NCI-H1436 treated with DMSO at 0.1 percent for 48 hours (cell line): Measurements from ENCODE around the gene YIPF1.

Source experiments
- DNase-seq: peaks from one replicate; lab custom pipeline; 2025; lab: John Stamatoyannopoulos, UW

YIPF1 gene

DNA sequence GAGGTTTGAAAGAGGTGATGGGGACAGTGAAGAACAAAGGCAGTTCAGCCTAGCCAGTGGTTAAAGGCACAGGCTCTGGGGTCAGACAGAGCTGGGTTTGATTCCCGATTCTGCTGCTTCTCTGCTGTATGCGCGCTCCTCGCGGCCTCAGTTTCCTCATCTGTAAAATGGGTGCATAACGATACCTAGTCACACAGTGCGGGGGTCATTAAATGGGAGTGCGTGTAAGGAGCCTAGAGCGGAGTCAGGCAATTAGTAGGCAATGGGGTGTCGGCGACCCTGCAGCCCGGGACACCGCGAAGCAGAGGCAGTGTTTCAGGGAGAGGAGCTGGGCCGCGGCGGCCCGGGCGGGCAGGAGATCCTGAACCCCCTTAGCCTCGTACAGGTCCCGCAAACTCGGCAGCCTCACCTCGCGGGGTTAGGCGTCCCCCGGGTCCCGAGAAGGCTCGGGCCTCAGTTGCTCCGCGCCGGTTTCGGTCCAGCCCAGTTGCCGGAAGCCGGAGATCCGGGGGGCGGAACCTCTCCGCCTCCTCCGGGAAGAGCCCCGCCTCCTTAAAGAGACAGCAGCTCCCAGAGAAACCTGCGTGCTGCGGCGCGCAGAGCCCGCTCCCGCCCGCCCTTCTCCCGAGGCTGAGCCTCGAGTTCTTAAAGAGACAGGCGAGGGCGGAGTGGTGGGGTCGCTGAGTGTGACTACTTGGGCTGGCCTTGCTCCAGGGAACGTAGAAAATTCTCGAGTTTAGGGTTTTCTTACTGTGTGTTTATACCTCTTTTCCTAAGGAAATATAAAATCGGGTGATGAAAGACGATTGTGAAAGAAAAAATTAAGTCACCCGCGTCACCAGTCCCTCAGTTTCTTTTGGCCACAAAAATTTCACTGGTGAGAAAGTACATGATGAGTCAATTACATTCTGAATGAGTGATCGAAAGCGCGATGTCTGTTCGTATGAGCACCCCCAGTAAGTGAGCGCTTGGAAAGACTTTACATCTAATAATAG lies at the start of gene YIPF1:
Gene YIPF1 (minus strand): TSS at position 494 of the 995 bp plus-strand sequence. CDS start 860 bp downstream, outside the sequence.
- DNase-seq = peak; percentile 13

DNA sequence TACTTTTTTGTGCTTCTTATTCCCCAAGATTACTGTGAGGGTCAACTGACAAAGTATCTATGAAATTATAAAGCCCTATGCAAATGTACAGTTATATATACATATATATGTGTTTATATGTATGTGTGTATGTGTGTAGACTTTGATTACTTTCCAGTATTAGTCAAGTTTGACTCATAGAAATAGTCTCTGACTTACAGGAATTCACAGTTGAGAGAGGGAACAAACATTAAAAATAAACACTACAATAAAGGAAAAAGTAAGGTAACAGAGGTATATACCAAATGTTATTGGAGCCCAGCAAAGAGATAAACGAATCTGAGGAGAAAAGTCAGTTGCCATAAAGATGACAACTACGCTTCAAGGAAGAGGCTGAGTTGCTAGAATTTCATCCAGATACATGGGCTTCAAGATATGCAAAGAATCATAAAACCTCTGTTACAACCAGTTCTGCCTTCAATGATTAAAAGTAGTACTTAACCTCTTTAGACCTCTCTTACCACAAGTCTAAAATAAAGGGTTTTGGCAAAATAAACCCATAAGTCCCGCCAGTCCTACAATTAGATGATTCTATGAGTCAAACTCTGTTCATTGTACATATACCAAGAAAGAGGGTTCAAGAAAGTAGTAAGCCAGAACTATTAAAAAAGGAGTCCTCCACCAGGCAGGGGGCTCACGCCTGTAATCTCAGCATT lies 48.7 kb upstream of the YIPF1 start:
- DNase-seq = no peak

DNA sequence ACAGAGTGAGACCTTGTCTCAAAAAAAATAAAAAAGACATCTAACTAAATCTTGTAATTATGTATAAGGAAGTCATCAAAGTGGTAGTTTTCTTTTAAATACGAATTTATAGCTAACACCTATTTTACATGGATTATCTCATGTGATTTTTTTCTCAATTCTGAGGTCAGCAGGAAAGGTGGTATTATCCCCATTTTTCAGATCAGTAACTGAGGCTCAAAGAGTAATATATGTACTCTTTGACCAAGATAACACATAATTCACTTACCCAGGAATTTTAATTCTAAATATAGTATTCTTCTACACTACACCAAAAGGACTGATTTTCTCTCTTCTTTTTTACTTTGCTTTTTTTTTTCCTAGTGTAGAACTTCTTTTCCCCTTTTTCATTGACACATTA lies 46.8 kb upstream of the YIPF1 start:
- no peak for DNase-seq

DNA sequence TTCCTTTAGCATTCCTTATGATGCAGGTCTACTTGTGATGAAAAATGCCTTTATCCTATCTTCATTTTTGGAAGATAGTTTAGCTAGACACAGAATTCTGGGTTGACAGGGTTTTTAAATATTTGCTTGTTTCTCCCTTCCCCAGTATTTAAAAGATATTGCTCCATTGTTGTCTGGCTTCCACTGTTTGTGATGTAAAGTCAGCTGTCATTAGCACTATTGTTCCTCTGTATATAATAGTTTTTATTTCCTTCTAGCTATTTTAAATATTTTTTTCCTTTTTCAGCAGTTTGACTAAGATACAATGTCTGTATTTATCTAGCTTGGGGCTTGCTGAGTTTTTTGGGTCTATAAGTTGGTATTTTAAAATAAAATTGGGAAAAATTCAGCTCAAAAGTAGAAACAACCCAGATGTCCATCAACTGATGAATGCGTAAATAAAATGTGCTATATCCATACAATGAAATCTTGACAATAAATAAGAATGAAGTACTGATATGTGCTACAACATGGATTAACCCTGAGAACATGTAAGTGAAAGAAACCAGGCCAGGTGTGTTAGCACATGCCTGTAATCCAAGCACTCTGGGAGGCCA lies 44.7 kb upstream of the YIPF1 start:
- DNase-seq = no peak

DNA sequence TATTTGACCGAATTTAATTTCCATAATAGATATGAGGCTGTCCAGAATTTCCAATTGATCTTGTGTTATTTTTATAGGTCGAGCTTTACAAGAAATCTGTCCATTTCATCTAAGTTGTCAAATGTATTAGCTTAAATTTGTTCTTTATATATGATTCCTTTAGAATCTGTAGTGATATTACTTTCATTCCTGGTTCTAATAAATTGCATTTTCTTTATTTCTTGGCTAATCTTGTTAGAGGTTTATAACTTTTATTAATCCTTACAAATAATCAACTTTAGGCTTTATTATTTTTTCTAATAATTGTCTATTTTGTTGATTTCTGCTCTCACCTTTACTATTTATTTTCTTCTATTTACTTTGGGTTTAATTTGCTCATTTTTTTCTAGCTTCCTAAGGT lies 41.9 kb upstream of the YIPF1 start:
- no peak for DNase-seq

DNA sequence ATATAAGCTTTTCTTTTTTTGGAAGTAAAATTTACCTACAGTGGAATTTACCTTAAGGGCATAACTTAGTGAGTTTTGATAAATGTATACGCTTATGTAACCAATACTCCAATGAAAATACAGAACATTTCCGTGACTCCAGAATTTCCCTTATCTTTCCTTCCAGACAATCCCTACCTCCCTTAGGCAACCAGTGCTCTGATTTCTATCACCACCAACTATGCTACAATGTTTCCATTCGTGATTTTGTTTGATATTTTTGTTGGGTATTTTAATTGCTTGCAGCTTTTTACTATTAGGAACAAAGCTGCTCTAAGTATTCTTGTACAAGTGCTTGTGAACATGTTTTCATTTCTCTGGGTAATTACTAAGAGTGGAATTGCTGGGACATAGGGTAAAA lies 41.3 kb upstream of the YIPF1 start:
- DNase-seq = no peak

DNA sequence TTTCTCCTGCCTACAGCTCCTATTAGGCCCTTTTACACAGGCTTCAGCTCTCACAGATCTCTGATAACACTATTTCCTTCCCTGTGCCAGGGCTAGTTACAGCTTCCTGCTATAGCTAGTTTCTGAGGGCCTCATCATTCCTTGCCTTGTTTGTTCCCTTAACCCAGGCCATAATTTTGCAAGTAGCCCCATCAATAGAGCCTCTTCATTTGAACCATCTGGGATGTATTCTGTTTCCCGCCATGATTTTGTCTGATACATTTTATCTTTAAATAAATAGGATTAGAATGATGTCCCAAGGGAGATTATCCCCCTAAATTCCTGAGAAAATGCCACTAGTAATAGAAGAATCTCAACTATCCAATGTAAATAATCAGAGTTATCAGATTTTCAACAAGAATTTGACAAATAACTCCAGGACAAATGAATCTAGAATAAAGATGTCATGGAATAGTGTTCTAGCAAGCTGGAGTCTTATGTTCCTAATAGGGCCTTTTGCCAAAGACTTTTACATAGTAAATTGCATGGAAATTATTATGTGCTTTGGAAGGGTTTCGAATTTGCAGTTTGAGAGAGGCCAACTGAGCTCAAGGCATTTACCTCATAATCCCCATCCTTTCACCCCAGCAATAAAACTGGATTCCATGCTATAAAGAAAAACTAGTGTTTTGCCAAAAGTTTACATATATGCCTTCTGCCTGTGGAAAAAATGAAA lies 39.8 kb upstream of the YIPF1 start:
- DNase-seq = no peak

DNA sequence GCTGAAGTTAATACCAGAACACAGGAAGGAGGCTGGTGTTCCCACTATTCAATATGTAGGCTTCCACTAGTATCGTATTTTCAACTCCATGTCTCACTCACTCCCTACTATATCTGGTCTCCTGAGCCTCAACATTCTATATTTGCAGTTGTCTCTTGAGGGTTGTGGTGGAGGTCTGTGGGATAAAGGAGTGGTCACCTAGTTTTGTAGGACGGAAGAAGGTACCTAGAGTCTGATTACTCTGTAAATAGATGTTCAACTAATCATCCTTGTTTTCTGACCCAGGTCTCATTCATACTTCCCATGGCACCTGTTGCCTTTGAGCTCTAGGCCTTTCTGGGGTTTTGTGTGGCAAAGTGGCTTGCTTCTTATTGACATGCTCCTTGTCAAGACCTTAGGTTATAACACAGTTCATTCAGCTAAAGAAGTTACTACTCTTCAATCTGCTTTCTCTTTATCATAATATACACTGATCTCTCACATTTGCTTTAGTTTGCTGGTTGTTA lies 37.8 kb upstream of the YIPF1 start:
- DNase-seq = no peak

DNA sequence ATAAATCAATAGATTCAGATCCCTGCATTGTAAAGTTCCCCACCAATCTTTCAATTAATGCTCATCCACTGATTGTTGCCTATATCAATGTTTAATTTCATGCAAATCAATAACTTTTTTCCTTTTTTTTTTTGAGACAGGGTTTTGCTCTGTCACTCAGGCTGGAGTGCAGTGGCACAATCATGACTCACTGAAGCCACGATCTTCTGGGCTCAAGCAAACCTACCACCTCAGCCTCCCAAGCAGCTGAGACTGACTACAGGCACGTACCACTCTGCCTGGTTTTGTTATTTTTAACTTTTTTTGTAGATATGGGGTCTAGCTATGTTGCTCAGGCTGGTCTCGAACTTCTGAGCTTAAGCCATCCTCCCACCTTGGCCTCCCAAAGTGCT lies 30.1 kb upstream of the YIPF1 start:
- no peak for DNase-seq

DNA sequence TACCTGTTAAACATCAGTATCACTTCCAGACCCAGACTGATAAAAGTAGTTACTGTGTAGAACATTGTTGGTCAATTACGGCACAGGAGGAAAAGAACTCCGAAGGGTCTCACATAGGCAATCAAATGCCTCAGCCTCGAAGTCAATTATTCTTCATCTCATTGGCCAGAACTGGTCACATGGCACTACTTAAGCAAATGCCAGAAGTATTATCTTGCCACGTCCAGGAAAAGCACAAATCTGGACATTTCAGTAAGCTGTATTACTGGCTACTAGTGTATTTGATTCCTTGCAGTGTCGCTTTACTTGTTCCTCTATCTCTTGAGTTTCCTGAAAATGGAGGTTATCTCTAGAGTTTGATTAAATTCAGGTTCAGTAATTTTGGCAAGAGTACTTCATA lies 28.7 kb upstream of the YIPF1 start:
- no peak for DNase-seq

DNA sequence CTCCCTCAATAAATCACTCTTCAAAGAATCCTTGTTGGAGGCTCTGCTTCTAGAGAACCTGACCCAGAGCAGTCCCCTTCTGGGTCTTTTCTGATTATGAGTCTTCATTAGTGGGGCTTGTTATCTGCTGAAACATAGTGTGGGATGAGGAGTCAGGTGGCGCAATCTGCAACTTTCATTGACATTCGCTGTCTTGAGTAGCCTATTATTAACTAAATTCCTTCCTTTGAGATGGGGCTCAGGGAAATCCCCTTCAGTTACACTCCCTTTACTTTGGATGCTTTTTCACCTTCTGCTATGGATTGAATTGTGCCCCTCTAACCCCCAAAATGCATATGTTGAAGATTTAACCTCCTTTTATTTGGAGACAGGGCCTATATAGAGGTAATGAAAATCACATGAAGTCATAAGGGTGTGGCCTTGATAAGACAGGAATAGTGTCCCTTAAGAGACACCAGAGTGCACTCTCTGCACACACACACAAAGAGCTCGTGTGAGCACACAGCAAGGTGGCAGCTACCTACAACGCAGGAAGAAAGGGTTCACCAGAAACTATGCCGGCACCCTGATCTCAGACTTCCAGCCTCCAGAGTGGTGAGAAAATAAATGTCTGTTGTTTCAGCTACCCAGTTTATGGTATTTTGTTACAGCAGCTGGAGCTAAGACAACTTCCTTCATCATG lies 23.9 kb upstream of the YIPF1 start:
- DNase-seq = no peak

DNA sequence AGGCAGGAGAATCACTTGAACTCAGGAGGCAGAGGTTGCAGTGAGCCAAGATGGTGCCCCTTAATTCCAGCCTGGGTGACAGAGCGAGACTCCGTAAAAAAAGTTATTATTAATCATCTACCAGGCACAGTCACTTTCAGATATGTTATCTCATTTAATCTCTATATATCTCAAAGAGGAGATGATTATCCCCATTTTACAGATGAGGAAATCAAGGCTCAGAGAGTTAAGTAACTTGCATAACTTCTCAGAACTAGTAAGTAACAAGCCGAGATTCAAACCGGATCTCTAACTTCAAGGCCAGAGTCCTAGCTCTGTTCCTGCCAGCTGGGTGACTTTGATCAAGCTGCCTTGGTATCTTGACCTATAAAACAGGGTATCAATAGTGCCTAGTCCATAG lies 21.8 kb upstream of the YIPF1 start:
- no peak for DNase-seq

DNA sequence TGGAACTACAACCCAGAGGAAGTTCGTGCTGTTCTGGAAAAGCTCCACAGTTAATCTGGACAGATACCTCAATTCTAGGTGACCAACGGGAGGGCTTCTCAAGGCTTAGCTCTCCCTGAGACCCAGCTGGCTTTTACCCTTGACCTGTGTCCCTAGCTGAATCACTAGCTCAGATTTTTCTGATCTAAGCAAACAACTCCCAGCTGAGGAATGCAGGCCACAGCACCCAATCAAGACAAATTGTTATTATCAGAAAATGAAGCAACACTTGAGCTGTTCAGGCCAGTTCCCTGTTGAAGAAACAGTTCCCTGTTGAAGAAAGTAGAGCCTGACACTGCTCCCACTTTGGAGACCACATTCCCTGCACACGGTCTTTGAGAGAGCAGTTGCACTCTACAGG lies 20.3 kb upstream of the YIPF1 start:
- no peak for DNase-seq

DNA sequence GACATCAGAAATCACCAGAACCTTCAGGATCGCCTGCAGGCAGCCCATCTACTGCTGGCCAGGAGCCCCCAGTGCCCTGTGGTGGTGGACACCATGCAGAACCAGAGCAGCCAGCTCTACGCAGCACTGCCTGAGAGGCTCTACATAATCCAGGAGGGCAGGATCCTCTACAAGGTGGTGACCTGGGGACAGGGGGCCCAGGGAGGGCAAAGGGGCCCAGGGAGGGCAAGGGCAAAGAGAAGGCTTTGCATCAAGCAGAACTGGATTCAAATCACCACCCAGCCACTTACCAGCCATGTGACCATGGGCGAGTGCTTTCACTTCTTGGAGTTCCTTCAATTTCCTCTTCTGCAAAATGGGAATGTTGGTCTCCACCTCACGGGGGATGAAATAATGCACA lies 16.5 kb upstream of the YIPF1 start:
- DNase-seq = no peak

DNA sequence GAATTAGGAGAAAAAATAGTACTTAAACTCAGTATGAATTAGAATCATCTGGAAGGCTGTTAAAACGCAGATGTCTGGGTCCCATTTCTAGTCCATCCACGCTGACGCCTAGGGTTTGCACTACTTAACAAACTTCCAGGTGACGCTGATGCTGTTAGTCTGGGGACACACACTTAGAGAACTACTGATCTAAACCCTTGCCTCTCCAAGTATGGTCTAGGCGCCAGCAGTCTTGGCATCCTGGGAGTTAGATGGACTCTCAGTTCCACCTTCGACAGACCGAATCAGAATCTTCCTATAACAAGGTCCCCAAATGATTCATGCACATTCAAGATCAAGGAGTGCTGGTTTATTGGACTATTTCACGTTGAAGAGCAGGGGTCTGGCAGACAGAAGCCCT lies 15.9 kb upstream of the YIPF1 start:
- DNase-seq = no peak

DNA sequence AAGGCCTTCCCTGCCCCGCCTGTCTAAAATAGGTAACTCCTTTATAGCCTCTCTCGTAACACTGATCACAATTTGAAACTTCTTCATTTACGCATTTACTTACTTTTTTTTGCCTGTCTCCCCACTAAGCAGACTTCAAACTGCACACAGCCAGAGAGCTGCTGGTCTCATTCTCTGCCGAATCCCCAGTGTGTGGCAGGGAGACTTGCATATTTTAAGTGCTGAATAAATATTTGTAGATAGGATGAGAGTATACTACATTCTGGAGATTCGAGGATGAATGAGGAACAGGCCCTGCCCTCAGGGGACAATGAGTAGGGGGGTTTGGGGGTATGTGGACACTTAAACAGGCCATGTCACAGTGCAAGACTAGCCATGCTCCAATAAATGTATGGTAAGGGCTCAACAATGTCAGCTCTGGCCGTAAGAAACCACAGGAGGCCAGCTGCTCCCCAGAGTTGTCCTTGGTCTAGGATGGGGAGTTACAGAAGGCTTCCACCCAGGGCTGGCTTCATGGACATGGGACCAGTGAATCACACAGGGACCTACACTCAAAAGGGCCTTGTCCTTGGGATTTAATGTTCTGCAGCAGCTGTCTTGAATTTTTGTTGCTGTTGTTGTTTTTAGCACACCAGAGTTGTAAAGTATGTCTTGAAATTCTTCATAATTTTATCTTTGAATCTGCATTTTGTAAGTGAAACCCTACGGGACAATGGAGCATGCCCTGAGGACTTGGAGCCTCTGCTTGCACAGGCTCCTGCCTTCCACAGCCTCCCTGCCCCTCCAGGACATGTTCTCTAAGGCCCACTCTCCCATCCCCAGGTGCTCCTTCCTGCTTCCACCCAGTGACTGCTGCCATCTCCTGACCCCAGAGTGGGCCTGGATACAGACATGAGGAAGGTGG lies 12.9 kb upstream of the YIPF1 start:
- no peak for DNase-seq

DNA sequence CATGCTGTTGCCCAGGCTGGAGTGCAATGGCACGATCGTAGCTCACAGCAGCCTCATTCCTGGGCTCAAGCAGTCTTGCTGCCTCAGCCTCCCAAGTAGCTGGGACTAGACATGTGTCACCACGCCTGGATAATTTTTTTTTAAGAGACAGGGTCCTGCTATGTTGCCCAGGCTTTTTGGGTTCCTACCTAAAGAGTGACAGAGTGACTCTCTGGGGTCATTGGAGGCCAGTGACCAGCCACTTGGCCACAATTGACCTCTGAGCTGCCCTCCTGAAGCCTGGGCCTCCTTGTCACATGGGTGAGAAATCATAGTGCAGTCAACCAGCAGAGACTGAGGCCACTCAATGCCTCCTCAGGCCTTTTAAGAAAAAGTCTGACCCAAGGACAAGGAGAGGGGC lies 10.1 kb upstream of the YIPF1 start:
- no peak for DNase-seq

DNA sequence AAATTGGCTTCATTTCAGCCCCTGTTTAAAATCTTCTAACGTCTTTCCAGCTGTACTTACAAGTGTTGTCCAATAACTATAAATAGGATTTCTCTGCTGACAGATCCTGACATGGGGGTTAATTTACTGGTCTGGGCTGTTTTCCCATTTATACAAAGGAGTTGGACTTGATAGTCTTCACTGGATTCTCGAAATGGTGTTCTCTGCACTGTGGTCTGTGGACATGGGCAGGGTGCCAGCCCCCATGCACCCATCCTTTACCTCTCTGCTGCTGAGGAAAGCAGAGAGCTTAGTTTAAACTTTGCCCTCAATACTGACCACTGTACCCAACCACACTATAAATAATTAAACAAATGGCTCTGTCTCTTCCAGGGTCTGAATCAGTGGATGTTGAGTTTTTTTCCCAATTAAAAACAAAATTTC lies 9.6 kb upstream of the YIPF1 start:
- no peak for DNase-seq

DNA sequence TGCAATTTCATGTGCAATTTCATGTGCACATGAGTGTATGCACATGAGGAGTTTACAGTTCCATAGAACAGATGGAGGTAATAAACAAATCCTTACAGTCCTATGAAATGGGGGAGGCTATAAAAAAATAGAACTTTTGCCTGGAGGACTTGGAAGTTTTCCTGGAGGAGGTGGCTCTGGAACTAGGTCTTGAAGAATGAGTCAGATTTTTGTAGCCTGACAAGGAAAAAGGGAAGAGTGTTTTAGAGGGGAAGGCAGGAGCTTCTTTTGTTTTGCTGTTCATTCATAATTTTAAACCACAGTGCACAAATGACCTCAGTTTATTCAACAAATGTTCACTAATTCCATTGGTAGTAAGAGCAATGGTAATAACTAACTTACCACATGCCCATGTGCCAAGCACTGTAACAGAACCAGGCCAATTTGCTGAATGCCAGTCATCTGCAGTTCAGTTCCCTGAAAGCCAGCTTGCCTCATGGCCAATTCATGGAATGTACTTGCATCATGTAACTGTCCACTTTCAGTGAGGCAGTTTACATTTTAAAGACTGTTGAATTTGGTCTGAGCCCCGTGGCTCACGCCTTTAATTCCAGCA lies 7.1 kb upstream of the YIPF1 start:
- no peak for DNase-seq

DNA sequence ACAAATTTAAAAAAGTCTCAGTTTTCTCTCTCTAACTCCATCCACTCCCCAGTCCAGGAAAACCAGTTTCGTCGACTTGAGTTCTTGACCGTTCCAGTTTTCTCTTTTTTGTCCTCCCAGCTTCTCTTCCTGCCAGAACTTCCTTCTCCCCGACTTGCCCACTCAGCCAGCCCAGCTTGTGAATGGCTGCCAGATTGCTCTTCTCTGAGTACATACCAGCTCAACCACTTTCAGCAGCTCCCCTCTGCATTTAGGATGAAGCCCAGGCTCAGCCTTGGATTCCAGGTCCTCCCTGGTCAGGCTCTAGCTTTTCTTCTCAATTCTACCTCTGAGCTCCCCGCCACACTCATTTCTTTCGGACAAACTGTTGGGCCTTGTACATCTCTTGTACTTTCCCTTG lies 5.8 kb upstream of the YIPF1 start:
- no peak for DNase-seq
